ENCODE measurements around the gene ARPC1B. TPM values are rescaled to one million over a fixed set of nuclear protein-coding genes. Genes with fewer than 3 reads are reported as not detected.

ARPC1B gene
- total RNA-seq, 1 experiment from 2014 or later, result 381 TPM

DNA sequence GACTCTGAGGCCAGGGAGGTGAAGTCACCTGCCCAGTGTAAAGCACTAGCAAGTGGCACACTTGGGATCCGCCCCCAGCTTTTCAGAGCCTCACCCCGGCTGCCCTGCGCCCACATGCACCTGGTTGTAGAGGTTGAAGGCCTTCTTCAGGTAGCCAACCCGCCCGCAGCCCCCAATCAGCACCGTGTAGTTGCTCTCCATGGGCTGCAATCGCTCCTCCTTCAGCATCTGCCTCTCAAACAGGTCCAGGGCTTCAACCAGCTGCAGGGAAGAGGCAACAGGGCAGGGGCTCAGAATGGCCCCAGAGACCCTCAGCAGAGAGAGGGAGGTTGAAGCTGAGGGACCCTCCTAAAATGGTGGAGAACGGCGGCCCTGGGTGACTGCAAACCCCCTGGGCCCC lies 58.6 kb downstream of the ARPC1B start:
- intact Hi-C loops (cut with micrococcal nuclease), result no loop called here
- H3K4me1 ChIP-seq (ENCODE audit: insufficient read depth, low read length), result peaks cover 6% of the 10 kb centered on the region
- no peak overlapping the region for H2AFZ ChIP-seq (ENCODE audit: low read length)
- H3K36me3 ChIP-seq (ENCODE audit: low read depth, low read length), result peaks cover 4% of the 10 kb centered on the region
- POLR2A ChIA-PET (ENCODE audit: unreplicated experiment), result interaction anchor here (0.6 kb wide), 1 partner anchor 39 kb away, joined by 19 read pairs; no protein-coding TSS in a partner anchor
- CTCF ChIA-PET, result no interaction called here
- no peak for ATAC-seq
- H3K9ac ChIP-seq (ENCODE audit: low read length), result no peak overlapping the region
- H3K4me2 ChIP-seq (ENCODE audit: low read length), result no peak overlapping the region
- BruUV-seq (replicated peaks), result no TSS peak
- no peaks in the 10 kb centered on the region for H3F3A ChIP-seq (ENCODE audit: low read length, unreplicated experiment)
- H3K27me3 ChIP-seq (ENCODE audit: low read length), result no peaks in the 10 kb centered on the region
- H3K79me2 ChIP-seq (ENCODE audit: low read length), result peaks cover 18% of the 10 kb centered on the region
- H4K20me1 ChIP-seq (ENCODE audit: low read length), result no peaks in the 10 kb centered on the region
- no peak overlapping the region for H3K27ac ChIP-seq (ENCODE audit: low read length)
- DNase-seq, result no peak
- no peaks in the 10 kb centered on the region for H3K9me2 ChIP-seq (replicated peaks; ENCODE audit: low read length)
- no peak overlapping the region for H3K4me3 ChIP-seq (ENCODE audit: low read length)
- no peak for TF ChIP-seq EZH2phosphoT487 (IDR thresholded peaks at IDR 0.05; ENCODE audit: borderline replicate concordance, low read length)
- TF ChIP-seq, protein P1, sequence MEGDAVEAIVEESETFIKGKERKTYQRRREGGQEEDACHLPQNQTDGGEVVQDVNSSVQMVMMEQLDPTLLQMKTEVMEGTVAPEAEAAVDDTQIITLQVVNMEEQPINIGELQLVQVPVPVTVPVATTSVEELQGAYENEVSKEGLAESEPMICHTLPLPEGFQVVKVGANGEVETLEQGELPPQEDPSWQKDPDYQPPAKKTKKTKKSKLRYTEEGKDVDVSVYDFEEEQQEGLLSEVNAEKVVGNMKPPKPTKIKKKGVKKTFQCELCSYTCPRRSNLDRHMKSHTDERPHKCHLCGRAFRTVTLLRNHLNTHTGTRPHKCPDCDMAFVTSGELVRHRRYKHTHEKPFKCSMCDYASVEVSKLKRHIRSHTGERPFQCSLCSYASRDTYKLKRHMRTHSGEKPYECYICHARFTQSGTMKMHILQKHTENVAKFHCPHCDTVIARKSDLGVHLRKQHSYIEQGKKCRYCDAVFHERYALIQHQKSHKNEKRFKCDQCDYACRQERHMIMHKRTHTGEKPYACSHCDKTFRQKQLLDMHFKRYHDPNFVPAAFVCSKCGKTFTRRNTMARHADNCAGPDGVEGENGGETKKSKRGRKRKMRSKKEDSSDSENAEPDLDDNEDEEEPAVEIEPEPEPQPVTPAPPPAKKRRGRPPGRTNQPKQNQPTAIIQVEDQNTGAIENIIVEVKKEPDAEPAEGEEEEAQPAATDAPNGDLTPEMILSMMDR (conservative IDR thresholded peaks at IDR 0.05; ENCODE audit: low read depth, low read length), result no peak
- no peaks in the 10 kb centered on the region for H3K9me3 ChIP-seq (ENCODE audit: low read length)

DNA sequence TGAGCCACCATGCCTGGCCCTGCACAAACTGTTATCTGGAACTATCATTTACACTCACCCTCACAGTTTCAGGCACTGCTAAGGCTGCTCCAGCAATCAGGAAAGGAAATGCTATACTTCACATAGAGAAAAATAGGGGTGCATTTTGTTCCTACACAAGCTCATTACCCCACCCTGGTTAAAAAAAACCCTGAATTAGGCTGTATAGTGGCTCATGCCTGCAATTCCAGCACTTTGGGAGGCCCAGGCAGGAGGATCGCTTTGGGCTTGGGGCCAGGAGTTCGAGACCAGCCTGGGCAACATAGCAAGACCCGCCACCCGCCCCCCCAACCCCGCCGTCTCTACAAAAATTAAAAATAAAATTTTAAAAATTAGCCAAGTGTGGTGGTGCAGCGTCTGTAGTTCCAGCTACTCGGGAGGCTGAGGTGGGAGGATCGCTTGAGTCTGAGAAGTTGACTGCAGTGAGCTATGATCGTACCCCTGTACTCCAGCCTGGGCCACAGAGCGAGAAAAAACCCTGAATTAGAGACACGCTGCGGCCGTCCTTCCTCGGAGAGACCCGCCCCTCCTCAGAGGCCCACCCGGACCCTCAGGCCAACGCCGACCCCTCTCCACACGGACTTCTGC lies 63.5 kb downstream of the ARPC1B start:
- Histone ChIP-seq H3K4me2 (ENCODE audit: low read length) (peak overlapping the region; percentile 94), H3K27ac (ENCODE audit: low read length) (peak overlapping the region; percentile 49), H3K27me3 (ENCODE audit: low read length) (no peaks in the 10 kb centered on the region), H3K9me2 (replicated peaks; ENCODE audit: low read length) (no peaks in the 10 kb centered on the region), H4K20me1 (ENCODE audit: low read length) (0 out of 2 replicates have a peak, but pooled peaks cover 6% of the 10 kb centered on the region), H3K9ac (ENCODE audit: low read length) (peak overlapping the region; percentile 98), H3K79me2 (ENCODE audit: low read length) (peaks cover 49% of the 10 kb centered on the region), H2AFZ (ENCODE audit: low read length) (peak overlapping the region; percentile 96), H3K4me3 (ENCODE audit: low read length) (peak overlapping the region; percentile 99), H3K4me1 (ENCODE audit: insufficient read depth, low read length) (peaks cover 13% of the 10 kb centered on the region), H3K9me3 (ENCODE audit: low read length) (no peaks in the 10 kb centered on the region), H3F3A (ENCODE audit: low read length, unreplicated experiment) (no peaks in the 10 kb centered on the region), H3K36me3 (ENCODE audit: low read depth, low read length) (peaks cover 4% of the 10 kb centered on the region)
- ChIA-PET CTCF (no interaction called here), POLR2A (ENCODE audit: unreplicated experiment) (no interaction called here)
- intact Hi-C loops (cut with micrococcal nuclease), result loop anchor here (2.0 kb wide), 1 partner anchor 29 kb away; the partner anchor contains the start of genes BUD31 and PDAP1
- ATAC-seq (peak; percentile 23), DNase-seq (no peak)
- BruUV-seq (replicated peaks), result TSS peak; percentile 62
- TF ChIP-seq, protein P1 (conservative IDR thresholded peaks at IDR 0.05; ENCODE audit: low read depth, low read length), result no peak
- TF ChIP-seq EZH2phosphoT487 (IDR thresholded peaks at IDR 0.05; ENCODE audit: borderline replicate concordance, low read length) (no peak), EZH2 (IDR thresholded peaks at IDR 0.05; ENCODE audit: low read length, unreplicated experiment) (no peak)
